ENCODE data around the gene CACNA2D2.

CACNA2D2 gene

DNA sequence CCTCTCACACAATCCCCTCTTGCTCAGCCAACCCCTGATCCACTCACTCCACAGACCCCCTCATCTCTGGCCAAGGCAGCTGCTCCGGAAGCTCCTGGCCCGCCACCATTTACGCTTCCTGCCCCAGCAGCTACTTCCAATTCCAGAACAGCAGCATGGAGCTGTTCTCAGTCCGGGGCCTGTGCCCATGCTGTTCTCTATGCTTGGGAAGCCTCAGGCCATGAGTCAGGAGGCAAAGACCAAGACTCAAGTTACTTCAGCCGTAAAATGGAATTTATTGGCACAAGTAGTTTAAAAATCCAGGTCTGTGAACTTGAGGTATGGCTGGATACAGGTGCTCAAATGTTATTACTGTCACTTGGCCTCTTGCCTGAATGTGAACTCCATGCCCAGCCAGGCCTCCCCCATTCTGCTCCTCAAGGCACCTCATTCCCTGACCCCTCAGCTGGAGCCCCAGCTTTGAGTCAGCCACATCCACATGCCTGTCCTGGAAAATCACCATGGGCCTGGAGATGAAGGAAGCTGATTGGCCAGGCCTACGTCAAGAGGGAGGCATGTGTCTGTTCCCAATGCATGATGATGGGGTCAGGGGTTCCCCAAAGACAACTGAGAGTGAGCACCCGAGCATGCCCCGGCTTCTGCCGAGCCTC is 31.4 kb upstream of the CACNA2D2 start:
- no peak for DNase-seq (ENCODE audit: low spot score)
- in situ Hi-C loops (cut with MboI; ENCODE audit: low sequenced_read_pairs, unreplicated experiment) = no loop called here
- TF ChIP-seq, protein P1, sequence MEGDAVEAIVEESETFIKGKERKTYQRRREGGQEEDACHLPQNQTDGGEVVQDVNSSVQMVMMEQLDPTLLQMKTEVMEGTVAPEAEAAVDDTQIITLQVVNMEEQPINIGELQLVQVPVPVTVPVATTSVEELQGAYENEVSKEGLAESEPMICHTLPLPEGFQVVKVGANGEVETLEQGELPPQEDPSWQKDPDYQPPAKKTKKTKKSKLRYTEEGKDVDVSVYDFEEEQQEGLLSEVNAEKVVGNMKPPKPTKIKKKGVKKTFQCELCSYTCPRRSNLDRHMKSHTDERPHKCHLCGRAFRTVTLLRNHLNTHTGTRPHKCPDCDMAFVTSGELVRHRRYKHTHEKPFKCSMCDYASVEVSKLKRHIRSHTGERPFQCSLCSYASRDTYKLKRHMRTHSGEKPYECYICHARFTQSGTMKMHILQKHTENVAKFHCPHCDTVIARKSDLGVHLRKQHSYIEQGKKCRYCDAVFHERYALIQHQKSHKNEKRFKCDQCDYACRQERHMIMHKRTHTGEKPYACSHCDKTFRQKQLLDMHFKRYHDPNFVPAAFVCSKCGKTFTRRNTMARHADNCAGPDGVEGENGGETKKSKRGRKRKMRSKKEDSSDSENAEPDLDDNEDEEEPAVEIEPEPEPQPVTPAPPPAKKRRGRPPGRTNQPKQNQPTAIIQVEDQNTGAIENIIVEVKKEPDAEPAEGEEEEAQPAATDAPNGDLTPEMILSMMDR (IDR thresholded peaks at IDR 0.05; ENCODE audit: borderline replicate concordance, control extremely low read depth, extremely low read depth, insufficient read depth, missing control alignments) = no peak

DNA sequence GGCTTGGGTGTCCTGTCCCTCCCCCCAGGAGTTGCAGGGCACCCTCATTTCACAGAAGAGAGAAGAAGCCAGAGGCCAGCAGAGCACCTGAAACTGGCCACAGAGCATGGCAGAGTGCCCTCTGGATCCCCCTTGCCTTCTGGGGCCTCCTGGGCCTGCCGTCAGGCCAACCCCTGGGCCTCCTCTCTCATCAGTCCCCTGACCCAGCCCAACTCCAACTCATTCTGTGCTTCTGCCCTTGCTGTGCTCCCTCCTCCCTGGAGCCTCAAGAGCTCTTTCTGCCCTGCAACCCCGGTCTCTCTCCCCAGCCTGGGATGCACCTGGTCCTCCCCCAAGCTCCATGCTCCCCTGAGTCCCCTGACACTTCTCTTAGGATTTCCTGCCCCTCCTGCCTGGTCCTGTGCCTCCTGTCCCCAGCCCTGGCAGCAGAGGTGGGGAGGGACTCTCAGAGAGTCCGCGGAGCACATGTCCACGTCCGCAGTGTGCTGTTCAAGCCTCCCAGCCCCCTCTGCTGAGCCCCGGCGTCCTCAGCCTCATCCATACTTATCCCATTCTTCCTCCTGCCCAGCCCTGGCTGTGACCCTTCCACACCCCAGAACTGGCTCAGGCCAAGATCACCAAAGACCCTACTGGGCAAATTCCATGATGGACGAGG is 30.5 kb upstream of the CACNA2D2 start:
- in situ Hi-C loops (cut with MboI; ENCODE audit: low sequenced_read_pairs, unreplicated experiment) = no loop called here
- DNase-seq (ENCODE audit: low spot score) = no peak
- TF ChIP-seq, protein P1 (IDR thresholded peaks at IDR 0.05; ENCODE audit: borderline replicate concordance, control extremely low read depth, extremely low read depth, insufficient read depth, missing control alignments) = no peak

DNA sequence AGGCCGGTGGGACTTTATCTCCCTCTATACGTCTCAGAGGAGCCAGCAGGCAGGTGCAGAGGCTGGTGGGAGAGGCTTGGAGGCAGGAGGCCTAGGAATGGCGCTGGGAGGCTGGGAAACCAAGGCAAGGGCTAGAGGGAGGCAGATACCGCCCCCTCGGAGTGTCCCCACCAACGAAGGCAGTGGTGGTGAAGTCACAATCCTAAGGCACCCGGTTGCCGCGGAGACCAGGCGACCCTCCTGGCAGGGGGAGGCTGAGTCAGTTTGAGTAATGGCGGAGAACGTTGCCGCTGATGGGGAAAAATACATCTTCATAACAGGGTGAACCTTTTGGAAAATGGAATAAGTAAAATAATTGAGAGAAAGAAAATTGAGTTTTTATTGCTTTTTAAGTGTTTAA is 29.9 kb upstream of the CACNA2D2 start:
- TF ChIP-seq, protein P1 (IDR thresholded peaks at IDR 0.05; ENCODE audit: borderline replicate concordance, control extremely low read depth, extremely low read depth, insufficient read depth, missing control alignments) = no peak
- in situ Hi-C loops (cut with MboI; ENCODE audit: low sequenced_read_pairs, unreplicated experiment) = no loop called here
- no peak for DNase-seq (ENCODE audit: low spot score)

DNA sequence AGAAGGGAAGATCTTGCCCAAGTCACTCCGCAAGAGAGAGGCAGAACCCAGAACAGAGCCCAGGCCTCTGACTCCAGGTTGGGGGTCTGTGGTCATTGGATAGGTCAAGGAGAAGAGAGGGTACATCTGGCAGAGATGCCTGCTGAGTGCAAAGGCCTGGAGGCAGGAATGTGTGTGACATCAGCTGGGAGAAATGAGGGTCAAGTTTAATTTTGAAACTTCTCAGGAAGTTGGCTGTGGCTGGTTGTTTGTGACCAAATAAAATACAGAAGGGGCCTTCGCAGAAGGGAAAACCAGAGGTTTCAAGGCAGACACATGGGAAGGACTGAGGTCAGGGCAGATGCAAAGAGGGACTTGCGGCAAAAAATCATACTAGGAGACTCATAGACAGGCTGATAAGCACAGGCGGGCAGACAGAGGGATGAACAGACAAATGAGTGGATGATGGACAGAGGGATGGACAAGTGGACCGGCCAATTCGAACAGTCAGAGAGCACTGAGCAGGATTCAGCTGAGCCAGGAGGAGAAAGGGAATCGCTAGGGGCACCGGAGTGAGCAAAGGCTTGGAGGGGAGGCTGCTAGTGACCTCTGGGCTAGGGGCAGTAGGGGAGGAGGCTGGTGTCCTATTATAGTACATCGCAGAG is 28.8 kb upstream of the CACNA2D2 start:
- TF ChIP-seq, protein P1 (IDR thresholded peaks at IDR 0.05; ENCODE audit: borderline replicate concordance, control extremely low read depth, extremely low read depth, insufficient read depth, missing control alignments) = no peak
- DNase-seq (ENCODE audit: low spot score) = no peak
- in situ Hi-C loops (cut with MboI; ENCODE audit: low sequenced_read_pairs, unreplicated experiment) = no loop called here

DNA sequence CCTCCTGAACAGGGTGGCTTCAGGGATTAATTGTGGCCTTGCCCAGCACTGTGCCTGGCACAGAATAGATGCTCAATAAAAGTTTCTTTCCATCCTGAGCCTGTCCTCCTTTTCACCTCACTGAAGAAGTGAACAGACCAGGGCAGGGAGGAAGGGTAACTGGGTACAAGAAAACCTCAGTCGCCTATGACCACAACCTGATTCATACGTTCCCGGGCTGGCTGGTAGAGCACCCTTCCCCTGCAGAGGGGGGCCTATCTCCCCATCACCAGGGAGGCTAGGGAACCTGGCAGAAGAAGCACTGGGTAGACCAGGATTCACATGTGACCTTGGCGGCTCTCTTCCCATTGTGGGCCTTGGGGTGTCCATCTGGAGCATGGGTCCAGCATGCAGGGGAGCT is 27.8 kb upstream of the CACNA2D2 start:
- no peak for DNase-seq (ENCODE audit: low spot score)
- in situ Hi-C loops (cut with MboI; ENCODE audit: low sequenced_read_pairs, unreplicated experiment) = no loop called here
- TF ChIP-seq, protein P1 (IDR thresholded peaks at IDR 0.05; ENCODE audit: borderline replicate concordance, control extremely low read depth, extremely low read depth, insufficient read depth, missing control alignments) = no peak

DNA sequence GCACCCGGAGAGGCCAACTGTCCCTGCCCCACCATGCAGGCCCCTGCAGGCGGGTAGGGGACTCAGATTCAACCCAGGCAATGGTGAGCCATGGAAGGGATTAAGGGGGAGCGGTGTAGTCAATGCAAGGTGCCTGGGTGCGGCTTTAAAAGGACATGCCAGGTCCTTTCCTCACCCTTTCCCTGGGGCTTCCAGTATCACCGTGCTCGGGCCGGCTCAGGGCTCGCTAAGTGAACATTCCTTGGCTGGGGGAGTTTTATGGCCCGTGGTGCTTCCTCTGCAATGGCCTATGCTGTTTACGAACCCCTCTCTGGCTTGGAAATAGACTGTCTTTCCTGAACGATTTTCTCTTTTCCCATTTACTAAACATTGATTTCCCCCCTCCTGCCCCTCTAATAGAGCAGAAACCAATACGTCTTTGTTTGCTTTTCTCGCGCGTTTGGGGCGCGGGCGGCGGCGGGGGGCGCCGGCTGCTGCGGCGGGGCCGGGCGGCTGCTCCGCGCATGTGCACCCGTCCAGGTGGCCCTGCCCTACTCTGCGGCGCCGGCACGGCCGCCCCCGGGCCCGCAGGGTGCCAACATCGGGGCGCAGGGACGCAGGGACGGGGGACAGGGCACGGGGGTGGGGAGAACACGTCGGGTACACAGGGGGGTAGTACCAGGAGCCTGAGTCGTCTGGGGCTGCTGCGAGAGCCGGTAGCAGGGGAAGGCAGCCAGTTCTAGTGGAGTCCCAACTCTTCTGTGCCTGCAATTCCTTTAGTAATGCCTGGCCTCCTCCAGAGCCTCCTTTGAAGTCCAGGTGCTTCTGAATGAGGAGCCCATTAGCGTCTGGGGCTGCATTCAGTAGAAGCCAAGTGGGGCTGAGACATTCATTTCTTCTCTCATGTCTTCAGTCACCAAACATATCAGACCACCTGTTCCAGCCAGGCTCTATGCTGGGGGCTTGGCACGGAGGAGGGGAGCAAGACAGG is 26.9 kb upstream of the CACNA2D2 start:
- TF ChIP-seq, protein P1 (IDR thresholded peaks at IDR 0.05; ENCODE audit: borderline replicate concordance, control extremely low read depth, extremely low read depth, insufficient read depth, missing control alignments) = no peak
- in situ Hi-C loops (cut with MboI; ENCODE audit: low sequenced_read_pairs, unreplicated experiment) = no loop called here
- DNase-seq (ENCODE audit: low spot score) = no peak
